GM18508 (cell line): ENCODE results near the gene ADCY7.
"Not testable (repeated sequence)": the region's sequence is repeated elsewhere in the genome, so short reads cannot be mapped to it uniquely, and the experiment has no call there.

Experiments used
- ATAC-seq: cut with Tn5 transposase; IDR thresholded peaks from one replicate; pipeline ENCODE4 v1.9.1; 2021; ENCODE audit warnings: moderate number of reproducible peaks; ENCODE audit not compliant: insufficient read depth, unreplicated experiment

ADCY7 gene

GRCh38 chr16:50329446-50330189, 63.3 kb downstream of the ADCY7 start:
- ATAC-seq: no peak

GRCh38 chr16:50331570-50331969, 65.2 kb downstream of the ADCY7 start:
- no peak for ATAC-seq

- ATAC-seq: no peak
These were observed 66.2 kb downstream of the ADCY7 start for GRCh38 chr16:50332599-50332998.

- no peak for ATAC-seq
These were observed 68.0 kb downstream of the ADCY7 start for GRCh38 chr16:50334106-50334975.

GRCh38 chr16:50335196-50335958, 69.0 kb downstream of the ADCY7 start:
- ATAC-seq: no peak

- ATAC-seq: no peak
These were observed 70.5 kb downstream of the ADCY7 start for GRCh38 chr16:50336884-50337283.

GRCh38 chr16:50338371-50339231, 72.2 kb downstream of the ADCY7 start:
- no peak for ATAC-seq

- no peak for ATAC-seq
These were observed 74.2 kb downstream of the ADCY7 start for GRCh38 chr16:50340578-50340977.

GRCh38 chr16:50343566-50343965, 77.2 kb downstream of the ADCY7 start:
- not testable (repeated sequence) for ATAC-seq

GRCh38 chr16:50345210-50345609, 78.9 kb downstream of the ADCY7 start:
- ATAC-seq: not testable (repeated sequence)

- ATAC-seq: no peak
These were observed 84.8 kb downstream of the ADCY7 start for GRCh38 chr16:50351116-50351515.

- ATAC-seq: no peak
These were observed 85.6 kb downstream of the ADCY7 start for GRCh38 chr16:50351952-50352351.

- no peak for ATAC-seq
These were observed 87.7 kb downstream of the ADCY7 start for GRCh38 chr16:50354082-50354481.

GRCh38 chr16:50354629-50355456, 88.5 kb downstream of the ADCY7 start:
- no peak for ATAC-seq

GRCh38 chr16:50359626-50360025, 93.3 kb downstream of the ADCY7 start:
- ATAC-seq: no peak

- no peak for ATAC-seq
These were observed 93.9 kb downstream of the ADCY7 start for GRCh38 chr16:50360033-50360778.

GRCh38 chr16:50360779-50361178, 94.4 kb downstream of the ADCY7 start:
- no peak for ATAC-seq

GRCh38 chr16:50363656-50364055, 97.3 kb downstream of the ADCY7 start:
- no peak for ATAC-seq
